ENCODE measurements around the gene CHTF8. TPM values are rescaled to one million over a fixed set of nuclear protein-coding genes. Genes with fewer than 3 reads are reported as not detected.
A peak's percentile ranks its signal among the peaks of the same experiment; 100 is the strongest.

CHTF8 gene
- total and polyA plus RNA-seq, 10 of the 15 experiments (the other 5 are each of a cell fraction or from before 2014, with no cell fraction given): 18.5 to 159 (median 102) TPM

DNA sequence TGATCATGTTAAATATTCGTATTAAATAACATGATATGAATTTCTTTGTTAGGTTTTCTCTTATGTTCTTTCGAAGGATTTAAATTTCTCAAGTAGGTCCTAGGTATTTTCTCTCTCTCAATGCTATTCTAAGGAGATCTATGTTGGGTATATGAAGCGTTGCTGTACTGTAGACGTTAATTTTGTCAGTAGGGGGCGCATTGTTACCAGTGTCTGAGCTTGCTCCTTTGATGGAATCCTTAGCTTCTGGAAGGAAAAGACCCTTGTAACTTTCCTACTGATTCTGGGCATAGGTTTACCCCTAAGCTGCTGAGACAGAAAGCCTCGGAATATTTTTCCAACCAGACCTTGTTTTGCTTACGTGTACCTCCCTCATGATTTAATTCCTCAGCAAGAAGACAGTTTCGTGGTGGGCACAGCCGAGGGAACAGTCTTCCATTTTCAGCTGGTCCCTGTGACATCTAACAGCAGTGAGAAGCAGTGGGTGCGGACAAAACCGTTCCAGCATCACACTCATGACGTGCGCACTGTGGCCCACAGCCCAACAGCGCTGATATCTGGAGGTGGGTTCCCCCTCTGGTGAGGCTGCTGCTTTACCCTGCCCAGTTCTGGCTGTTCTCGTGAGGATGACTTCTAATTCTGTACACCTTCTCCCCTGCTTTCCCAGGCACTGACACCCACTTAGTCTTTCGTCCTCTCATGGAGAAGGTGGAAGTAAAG lies 17.9 kb upstream of the CHTF8 start:
- BruUV-seq (replicated peaks): no TSS peak
- H3K4me1 ChIP-seq (ENCODE audit: control insufficient read depth, insufficient read depth, low read length): no peaks in the 10 kb centered on the region
- FAIRE-seq (peak; percentile 78), DNase-seq (ENCODE audit: low read depth, low spot score) (no peak), ATAC-seq (peak; percentile 96)
- H3K27me3 ChIP-seq (replicated peaks in 1 of 2; ENCODE audit: control insufficient read depth in 2 of 2, insufficient read depth in 2 of 2, low read length in 1 of 2): no peaks in the 10 kb centered on the region
- H3K79me2 ChIP-seq (ENCODE audit: control insufficient read depth, insufficient read depth, low read length): peaks cover 1% of the 10 kb centered on the region; the same call in 1 of the 2 replicates
- in situ Hi-C loops (cut with MboI): loop anchor here (5.0 kb wide), 1 partner anchor 137 kb away; no protein-coding TSS in a partner anchor
- ChIA-PET RAD21 (ENCODE audit: unreplicated experiment) (interaction anchor here (0.7 to 5.6 kb wide), 8 partner anchors 14 to 188 kb away, joined by 3 to 69 read pairs (median 4); partner anchors contain the start of genes CHTF8 and UTP4), CTCF (interaction anchor here (0.6 to 8.5 kb wide), 37 partner anchors 8 to 604 kb away, joined by 3 to 193 read pairs (median 4); partner anchors contain the start of genes NOB1 and SNTB2), SMC1A (ENCODE audit: uncharacterized antibody, unreplicated experiment) (interaction anchor here (0.7 to 6.0 kb wide), 17 partner anchors 10 to 303 kb away, joined by 3 to 117 read pairs (median 4); partner anchors contain the start of gene SNTB2), POLR2A (interaction anchor here (0.6 kb wide), 2 partner anchors 18 kb away, joined by 3 read pairs; partner anchors contain the start of genes CHTF8 and UTP4)
- no peak overlapping the region for H3K27ac ChIP-seq (ENCODE audit: control insufficient read depth, insufficient read depth)
- peaks cover 13 to 33% of the 10 kb centered on the region in 2 experiments for H3K36me3 ChIP-seq (ENCODE audit: control insufficient read depth in 2 of 2, insufficient read depth in 2 of 2, low read length in 1 of 2)
- no peak overlapping the region for H3K9ac ChIP-seq (ENCODE audit: control insufficient read depth, insufficient read depth, low read length)
- H2AFZ ChIP-seq (ENCODE audit: control insufficient read depth, low read depth, low read length): no peak overlapping the region
- no peaks in the 10 kb centered on the region for H3K9me3 ChIP-seq (replicated peaks; ENCODE audit: control insufficient read depth, insufficient read depth, low read length)
- H4K20me1 ChIP-seq (ENCODE audit: control insufficient read depth, insufficient read depth): no peaks in the 10 kb centered on the region; the same call in 1 of the 2 replicates
- intact Hi-C loops (cut with micrococcal nuclease; ENCODE audit: unreplicated experiment): loop anchor here (1.0 kb wide), 1 partner anchor 137 kb away; no protein-coding TSS in a partner anchor
- 67% methylated on average over 16 of the region's 16 CpGs for WGBS (ENCODE audit: insufficient coverage, insufficient replicate concordance, low lambda C conversion rate, missing lambda C conversion rate)
- H3K4me3 ChIP-seq: no peak overlapping the region
- H3K4me2 ChIP-seq (ENCODE audit: control insufficient read depth, insufficient read depth): no peak overlapping the region
- TF ChIP-seq, protein P1, sequence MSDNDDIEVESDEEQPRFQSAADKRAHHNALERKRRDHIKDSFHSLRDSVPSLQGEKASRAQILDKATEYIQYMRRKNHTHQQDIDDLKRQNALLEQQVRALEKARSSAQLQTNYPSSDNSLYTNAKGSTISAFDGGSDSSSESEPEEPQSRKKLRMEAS (IDR thresholded peaks at IDR 0.05; ENCODE audit: low read depth, low read length): no peak
- TF ChIP-seq PAX5 (IDR thresholded peaks at IDR 0.05; ENCODE audit: borderline replicate concordance, low read depth, low read length) (no peak), GATAD2B (conservative IDR thresholded peaks at IDR 0.05; ENCODE audit: low read depth) (no peak), MEF2B (IDR thresholded peaks at IDR 0.05; ENCODE audit: partially characterized antibody, poor library complexity, severe bottlenecking) (no peak), IRF4 (IDR thresholded peaks at IDR 0.05; ENCODE audit: low read depth, low read length) (no peak), SMC3 (IDR thresholded peaks at IDR 0.05; ENCODE audit: borderline replicate concordance, low read length) (peak; percentile 62; the same call in 1 of the 2 replicates), SUPT20H (IDR thresholded peaks at IDR 0.05; ENCODE audit: borderline replicate concordance, control insufficient read depth, low read depth, low read length) (no peak), ZNF217 (IDR thresholded peaks at IDR 0.05) (no peak), NFYB (IDR thresholded peaks at IDR 0.05; ENCODE audit: insufficient read depth, low read depth, low read length) (no peak)
- TF ChIP-seq, protein P2, sequence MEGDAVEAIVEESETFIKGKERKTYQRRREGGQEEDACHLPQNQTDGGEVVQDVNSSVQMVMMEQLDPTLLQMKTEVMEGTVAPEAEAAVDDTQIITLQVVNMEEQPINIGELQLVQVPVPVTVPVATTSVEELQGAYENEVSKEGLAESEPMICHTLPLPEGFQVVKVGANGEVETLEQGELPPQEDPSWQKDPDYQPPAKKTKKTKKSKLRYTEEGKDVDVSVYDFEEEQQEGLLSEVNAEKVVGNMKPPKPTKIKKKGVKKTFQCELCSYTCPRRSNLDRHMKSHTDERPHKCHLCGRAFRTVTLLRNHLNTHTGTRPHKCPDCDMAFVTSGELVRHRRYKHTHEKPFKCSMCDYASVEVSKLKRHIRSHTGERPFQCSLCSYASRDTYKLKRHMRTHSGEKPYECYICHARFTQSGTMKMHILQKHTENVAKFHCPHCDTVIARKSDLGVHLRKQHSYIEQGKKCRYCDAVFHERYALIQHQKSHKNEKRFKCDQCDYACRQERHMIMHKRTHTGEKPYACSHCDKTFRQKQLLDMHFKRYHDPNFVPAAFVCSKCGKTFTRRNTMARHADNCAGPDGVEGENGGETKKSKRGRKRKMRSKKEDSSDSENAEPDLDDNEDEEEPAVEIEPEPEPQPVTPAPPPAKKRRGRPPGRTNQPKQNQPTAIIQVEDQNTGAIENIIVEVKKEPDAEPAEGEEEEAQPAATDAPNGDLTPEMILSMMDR (IDR thresholded peaks at IDR 0.05 in 2 of 3, conservative IDR thresholded peaks at IDR 0.05 in 1 of 3; ENCODE audit: control insufficient read depth in 2 of 3, extremely low read depth in 1 of 3, insufficient read depth in 1 of 3, low read depth in 3 of 3, low read length in 3 of 3): peak; percentile 64 to 76 (median 75)
- TF ChIP-seq, protein P3, sequence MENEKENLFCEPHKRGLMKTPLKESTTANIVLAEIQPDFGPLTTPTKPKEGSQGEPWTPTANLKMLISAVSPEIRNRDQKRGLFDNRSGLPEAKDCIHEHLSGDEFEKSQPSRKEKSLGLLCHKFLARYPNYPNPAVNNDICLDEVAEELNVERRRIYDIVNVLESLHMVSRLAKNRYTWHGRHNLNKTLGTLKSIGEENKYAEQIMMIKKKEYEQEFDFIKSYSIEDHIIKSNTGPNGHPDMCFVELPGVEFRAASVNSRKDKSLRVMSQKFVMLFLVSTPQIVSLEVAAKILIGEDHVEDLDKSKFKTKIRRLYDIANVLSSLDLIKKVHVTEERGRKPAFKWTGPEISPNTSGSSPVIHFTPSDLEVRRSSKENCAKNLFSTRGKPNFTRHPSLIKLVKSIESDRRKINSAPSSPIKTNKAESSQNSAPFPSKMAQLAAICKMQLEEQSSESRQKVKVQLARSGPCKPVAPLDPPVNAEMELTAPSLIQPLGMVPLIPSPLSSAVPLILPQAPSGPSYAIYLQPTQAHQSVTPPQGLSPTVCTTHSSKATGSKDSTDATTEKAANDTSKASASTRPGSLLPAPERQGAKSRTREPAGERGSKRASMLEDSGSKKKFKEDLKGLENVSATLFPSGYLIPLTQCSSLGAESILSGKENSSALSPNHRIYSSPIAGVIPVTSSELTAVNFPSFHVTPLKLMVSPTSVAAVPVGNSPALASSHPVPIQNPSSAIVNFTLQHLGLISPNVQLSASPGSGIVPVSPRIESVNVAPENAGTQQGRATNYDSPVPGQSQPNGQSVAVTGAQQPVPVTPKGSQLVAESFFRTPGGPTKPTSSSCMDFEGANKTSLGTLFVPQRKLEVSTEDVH (IDR thresholded peaks at IDR 0.05; ENCODE audit: low read depth, partially characterized antibody): no peak
- TF ChIP-seq, protein P4, sequence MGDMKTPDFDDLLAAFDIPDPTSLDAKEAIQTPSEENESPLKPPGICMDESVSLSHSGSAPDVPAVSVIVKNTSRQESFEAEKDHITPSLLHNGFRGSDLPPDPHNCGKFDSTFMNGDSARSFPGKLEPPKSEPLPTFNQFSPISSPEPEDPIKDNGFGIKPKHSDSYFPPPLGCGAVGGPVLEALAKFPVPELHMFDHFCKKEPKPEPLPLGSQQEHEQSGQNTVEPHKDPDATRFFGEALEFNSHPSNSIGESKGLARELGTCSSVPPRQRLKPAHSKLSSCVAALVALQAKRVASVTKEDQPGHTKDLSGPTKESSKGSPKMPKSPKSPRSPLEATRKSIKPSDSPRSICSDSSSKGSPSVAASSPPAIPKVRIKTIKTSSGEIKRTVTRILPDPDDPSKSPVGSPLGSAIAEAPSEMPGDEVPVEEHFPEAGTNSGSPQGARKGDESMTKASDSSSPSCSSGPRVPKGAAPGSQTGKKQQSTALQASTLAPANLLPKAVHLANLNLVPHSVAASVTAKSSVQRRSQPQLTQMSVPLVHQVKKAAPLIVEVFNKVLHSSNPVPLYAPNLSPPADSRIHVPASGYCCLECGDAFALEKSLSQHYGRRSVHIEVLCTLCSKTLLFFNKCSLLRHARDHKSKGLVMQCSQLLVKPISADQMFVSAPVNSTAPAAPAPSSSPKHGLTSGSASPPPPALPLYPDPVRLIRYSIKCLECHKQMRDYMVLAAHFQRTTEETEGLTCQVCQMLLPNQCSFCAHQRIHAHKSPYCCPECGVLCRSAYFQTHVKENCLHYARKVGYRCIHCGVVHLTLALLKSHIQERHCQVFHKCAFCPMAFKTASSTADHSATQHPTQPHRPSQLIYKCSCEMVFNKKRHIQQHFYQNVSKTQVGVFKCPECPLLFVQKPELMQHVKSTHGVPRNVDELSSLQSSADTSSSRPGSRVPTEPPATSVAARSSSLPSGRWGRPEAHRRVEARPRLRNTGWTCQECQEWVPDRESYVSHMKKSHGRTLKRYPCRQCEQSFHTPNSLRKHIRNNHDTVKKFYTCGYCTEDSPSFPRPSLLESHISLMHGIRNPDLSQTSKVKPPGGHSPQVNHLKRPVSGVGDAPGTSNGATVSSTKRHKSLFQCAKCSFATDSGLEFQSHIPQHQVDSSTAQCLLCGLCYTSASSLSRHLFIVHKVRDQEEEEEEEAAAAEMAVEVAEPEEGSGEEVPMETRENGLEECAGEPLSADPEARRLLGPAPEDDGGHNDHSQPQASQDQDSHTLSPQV (IDR thresholded peaks at IDR 0.05): 0 out of 2 replicates have a peak, but pooled peaks have one; percentile 18

Data from GM12878 (cell line).